ENCODE data around the gene PIM3.

PIM3 gene

DNA sequence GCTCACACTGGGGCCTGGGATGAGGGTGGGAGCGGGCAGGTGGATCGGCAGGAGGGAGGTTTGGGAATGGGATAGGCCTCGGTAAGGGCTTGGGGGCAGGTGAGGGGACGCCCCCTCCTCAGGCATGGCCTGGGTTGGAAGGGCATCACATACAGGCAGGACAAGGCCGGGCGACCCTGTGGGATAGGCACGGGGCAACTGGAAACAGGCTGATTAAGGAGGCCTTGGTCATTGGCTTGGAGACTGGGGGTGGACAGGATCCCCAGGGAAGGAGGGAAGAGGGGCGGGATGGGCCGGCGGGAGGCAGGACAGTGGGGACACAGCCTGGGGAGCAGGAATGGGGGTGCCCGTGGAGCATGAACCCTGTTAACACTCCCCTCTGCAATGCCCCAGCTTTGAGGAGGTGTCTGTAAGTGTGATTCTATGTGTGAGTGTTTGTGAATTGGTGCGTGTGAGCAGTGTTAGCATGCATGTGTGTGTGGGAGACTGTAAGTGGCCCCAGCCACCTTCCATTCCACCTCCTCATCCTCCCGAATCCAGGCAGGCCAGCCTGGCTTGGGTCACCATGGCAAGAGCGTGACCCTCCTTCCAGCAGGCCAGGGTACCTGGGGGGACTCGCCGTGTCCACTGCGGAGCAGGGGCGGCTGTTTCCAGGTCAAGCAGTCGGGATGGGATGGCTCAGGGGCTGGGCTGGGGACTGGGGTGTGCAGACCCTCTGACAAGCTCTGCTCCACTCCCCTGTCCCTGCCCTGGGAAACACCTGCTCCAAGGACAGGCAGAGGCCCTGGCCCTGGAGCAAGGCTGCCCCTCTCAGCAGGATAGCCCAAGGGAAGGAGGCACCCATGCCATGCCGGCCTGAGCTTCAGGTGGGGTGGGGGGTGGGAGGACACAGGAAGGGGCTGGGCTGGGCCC is 3.4 kb upstream of the PIM3 start:
- no peak for DNase-seq

DNA sequence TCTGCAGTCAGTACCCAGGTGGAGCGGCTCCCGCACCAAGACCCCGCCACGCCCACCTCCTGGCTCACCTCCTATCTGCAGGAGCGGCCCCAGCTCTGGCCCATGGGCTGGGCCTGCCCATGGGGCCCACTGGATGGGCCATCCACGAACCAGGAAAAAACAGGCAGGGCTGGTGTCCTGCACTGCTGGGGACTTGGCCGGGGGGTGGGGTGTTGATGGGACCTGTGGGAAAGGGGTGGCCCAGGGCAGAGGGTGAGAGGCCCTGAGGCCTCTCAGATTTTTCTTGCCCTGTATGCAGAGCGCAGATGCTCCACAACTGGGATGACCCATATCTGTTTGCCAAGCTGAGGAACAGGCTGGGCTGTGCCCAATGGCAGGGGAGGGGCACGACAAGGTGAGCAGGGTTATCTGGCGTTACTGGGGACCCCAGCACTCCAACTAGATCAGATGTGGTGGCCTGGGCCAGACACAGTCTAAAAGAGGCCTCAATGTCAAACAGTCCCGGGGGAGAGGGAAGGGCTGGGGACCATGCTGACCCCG is 2.7 kb upstream of the PIM3 start:
- DNase-seq = no peak

DNA sequence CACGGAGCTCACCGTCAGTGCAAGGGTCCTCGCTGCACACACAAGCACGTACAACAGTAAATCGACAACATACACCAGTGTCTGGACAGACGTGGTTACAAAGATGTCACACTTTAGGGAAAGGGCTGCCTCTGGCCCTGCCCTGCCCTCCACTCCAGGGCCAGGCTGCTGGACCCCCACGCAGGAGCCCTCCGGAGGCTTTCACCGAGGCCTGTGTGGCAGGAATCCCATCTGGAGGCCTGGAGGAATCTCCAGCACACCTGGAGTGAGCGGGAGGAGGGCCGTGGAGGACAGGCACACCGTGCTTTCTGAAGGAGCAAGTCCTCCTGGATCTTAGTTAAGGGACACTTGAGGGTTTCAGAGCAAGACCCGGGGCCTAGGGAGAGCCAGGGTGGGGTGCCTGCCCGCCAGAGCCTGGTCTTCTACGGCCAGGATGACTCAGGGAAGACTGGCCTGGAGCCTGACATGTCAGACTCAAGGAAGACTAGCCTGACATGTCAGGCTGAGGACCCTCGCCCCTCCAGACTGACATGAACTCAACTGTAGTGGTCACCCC is 2.1 kb upstream of the PIM3 start:
- no peak for DNase-seq

DNA sequence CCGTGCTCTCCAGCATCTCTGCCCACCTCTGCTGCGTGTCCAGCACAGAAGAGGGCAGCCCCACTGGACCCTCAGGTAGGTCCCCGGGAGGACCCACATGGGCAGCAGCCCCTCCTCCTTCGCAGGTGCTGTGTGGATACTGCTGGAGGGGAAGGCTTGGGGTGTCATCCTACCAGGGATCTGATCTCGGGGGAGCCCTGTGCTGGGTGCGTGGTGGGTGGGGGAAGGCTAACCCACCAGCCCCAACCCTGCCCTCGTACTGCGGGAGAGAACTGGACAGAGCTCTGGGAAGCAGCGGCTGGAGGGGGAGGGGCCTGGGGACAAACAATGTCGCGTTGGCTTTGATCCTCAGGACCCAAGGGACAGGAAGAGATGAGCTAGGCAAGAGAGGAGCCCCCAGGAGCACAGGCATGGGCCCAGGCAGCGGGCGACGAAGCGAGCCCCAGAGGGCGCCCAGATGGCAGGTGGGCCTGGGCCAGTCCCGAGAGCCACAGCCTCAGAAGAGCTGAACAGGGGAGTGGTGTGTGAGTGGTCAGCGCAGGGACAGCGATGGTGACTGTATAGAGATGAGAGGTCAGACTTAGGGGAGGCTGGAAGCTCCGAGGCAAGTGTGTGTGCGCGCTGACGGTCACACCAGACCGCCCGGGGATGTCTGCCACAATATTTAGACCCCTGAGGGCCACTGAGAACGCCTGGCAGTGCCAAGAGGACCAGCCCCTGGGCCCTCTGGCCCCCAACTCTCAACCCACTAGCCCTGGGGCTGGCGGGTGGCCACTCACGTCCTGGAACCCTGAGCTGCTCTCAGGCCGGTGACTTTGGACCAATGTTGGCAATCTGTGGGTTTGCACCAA is 1.4 kb upstream of the PIM3 start:
- DNase-seq = no peak

DNA sequence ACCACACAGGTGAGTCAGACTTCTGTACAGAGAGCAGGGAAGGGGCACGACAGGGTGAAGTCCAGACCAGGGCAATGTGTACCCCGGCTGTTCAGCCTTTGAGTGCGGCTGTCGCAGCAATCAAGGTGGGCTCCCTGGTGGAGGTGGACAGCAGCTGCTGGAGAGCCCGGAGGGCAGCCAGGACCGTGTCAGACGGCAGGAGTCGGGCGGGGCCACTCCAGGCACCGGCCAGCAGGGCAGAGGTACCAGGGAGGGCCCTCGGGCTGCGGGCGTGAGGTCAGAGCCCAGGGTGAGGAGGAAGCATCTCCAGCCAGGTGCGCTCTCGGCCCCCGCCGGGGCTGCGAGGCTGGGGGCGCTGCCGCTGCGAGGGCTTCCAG is 802 bp upstream of the PIM3 start:
- no peak for DNase-seq

DNA sequence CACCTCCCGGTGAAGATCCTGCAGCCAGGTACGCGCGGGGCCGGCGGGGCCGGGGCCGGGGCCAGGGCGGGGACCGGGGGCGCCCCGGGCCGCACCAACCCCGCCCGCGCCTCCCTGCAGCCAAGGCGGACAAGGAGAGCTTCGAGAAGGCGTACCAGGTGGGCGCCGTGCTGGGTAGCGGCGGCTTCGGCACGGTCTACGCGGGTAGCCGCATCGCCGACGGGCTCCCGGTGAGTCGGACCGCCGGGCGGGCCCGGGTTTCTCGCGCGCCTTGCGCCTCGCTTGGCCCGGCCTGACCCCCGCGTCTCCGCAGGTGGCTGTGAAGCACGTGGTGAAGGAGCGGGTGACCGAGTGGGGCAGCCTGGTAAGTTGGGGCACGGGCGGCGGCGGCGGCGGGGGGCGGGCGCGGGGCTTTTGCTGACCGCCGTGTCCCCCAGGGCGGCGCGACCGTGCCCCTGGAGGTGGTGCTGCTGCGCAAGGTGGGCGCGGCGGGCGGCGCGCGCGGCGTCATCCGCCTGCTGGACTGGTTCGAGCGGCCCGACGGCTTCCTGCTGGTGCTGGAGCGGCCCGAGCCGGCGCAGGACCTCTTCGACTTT is 531 bp downstream of the PIM3 start:
- DNase-seq = no peak

DNA sequence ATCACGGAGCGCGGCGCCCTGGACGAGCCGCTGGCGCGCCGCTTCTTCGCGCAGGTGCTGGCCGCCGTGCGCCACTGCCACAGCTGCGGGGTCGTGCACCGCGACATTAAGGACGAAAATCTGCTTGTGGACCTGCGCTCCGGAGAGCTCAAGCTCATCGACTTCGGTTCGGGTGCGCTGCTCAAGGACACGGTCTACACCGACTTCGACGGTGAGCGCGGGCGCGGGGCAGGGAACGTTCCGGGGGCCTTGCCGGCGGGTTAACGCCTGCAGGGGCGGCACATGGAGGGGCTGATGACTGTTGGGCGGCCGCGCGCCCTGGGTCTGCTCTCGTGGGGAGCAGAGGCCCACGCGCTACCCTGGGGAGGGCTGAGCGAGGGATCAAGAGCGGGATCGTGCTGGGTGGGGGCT is 1.0 kb downstream of the PIM3 start:
- no peak for DNase-seq

DNA sequence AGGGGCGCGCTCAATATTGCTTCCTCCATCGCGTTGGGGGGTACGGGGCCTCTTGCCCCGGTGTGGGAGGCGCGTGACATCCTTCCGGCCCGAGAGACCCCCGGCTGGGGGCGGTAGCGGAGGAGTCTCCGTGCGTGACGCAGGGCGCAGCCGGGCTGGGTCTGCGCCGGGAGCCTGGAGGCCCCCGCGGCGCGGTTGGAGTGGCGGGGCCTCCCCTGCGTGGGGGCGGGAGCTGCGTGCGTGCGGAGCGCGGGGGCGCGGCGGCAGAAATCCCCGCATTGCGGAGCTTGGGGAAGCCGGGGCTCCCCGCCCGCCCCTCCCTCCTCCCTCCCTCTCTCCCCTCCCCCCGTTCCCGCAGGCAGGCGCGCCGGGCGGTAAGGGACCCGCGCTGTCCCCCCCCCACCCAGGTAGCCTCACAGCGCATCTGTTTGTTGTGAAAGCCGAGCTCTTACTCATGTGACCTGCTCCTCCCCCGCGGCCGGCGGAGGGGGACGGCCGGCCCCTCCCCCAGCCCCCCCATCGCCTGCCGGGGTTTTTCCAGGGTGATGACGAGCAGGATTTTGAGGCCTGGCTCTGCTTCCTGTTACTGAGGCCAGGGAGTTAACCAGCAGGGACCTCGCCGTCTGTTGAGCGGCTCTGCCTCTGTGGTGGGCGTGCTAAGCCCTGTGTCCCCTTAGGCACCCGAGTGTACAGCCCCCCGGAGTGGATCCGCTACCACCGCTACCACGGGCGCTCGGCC is 1.6 kb downstream of the PIM3 start:
- peak; percentile 86 for DNase-seq

DNA sequence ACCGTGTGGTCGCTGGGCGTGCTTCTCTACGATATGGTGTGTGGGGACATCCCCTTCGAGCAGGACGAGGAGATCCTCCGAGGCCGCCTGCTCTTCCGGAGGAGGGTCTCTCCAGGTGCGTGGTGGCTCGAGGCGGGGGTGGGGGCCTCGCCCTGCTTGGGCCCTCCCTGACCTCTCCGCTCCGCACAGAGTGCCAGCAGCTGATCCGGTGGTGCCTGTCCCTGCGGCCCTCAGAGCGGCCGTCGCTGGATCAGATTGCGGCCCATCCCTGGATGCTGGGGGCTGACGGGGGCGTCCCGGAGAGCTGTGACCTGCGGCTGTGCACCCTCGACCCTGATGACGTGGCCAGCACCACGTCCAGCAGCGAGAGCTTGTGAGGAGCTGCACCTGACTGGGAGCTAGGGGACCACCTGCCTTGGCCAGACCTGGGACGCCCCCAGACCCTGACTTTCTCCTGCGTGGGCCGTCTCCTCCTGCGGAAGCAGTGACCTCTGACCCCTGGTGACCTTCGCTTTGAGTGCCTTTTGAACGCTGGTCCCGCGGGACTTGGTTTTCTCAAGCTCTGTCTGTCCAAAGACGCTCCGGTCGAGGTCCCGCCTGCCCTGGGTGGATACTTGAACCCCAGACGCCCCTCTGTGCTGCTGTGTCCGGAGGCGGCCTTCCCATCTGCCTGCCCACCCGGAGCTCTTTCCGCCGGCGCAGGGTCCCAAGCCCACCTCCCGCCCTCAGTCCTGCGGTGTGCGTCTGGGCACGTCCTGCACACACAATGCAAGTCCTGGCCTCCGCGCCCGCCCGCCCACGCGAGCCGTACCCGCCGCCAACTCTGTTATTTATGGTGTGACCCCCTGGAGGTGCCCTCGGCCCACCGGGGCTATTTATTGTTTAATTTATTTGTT is 2.4 kb downstream of the PIM3 start:
- no peak for DNase-seq

DNA sequence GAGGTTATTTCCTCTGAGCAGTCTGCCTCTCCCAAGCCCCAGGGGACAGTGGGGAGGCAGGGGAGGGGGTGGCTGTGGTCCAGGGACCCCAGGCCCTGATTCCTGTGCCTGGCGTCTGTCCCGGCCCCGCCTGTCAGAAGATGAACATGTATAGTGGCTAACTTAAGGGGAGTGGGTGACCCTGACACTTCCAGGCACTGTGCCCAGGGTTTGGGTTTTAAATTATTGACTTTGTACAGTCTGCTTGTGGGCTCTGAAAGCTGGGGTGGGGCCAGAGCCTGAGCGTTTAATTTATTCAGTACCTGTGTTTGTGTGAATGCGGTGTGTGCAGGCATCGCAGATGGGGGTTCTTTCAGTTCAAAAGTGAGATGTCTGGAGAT is 3.1 kb downstream of the PIM3 start:
- DNase-seq = no peak

DNA sequence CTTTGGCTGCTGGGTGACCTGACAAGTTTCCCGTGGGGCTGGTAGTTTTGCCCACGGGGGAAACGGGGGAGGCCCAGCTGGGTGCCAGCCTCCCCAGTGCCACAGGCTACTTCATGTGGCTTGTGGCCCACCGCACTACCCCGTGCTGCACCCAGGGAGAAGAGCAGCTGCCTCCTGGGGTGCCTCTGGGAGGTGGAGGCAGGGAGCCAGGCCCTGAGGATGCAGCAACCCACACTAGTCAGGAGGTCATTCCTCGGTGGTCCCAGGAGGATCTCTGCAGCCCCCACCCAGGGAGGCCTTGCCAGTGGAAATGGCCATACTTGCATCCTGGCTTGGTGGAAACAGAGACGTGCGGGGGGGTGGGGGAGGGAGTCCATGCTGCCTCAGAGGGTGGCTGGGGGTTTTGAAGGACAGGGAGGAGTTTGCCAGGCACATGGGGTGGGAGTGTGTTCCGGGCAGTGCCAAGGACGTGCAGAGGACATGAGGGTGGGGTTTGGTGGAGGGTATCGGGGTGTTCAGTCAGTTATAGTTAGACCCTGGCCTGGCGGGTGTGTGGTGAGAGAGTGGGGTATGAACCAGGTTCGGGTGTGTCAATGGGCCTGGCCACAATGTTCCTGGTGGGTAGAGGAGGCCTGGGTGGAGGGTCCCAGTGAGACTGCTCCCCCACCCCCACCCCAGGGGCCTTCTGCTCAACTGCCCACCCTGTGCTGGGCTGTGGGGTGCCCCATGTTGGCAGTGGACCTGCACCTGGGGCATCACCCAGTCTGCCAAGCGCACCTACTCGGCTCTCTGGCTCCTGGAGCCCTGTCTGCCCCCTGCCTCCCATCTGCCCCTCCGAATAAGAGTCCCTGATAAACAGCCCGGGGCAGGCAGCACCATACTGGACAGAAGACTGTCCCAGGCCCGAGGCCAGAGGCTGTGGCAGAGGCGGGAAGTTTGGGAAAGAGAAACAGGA is 3.8 kb downstream of the PIM3 start:
- no peak for DNase-seq

DNA sequence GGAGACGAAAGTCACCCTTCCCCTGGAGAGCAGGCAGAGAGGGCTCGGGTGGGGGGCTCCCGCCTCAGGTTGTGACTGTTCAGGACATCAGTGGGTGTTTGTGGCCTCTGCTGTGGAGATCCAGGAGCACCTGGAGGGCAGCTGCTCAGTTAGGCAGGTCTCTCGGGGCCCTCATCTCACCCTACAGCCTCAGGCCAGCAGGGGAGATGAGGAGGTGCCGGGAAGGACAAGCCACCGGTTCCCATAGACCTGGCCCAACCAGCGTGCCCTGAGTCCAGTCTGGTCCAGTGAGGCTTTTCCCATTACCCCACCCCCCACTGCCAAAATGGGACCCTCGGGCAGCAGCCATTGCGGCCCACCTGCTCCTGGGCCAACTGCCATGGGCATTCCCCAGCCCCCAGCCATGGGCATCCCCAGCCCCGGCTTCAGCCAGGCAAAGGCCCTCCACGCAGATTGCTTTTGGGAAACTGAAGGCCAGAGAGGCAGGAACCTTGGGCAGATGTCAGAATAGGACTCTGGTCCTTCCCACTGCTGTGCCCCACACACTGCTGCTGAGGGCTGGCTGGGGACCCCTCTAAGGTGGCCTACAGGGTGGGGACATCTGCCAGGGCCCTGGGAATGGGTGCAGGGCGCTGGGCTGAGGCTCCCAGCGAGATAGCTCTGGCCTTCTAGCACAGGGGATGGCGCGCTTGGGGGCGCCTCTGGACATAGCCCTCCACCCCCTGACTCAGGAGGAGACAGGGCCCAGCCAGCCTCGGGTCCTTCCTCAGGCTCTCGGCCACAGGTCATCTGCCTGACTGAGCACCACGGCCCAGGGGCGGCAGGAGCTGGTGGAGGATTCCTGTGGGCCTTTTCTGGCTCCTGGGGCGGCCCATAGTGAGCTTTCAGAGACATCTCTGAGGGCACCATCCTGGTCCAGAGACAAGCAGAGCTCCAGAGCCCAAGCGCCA is 4.8 kb downstream of the PIM3 start:
- DNase-seq = no peak

DNA sequence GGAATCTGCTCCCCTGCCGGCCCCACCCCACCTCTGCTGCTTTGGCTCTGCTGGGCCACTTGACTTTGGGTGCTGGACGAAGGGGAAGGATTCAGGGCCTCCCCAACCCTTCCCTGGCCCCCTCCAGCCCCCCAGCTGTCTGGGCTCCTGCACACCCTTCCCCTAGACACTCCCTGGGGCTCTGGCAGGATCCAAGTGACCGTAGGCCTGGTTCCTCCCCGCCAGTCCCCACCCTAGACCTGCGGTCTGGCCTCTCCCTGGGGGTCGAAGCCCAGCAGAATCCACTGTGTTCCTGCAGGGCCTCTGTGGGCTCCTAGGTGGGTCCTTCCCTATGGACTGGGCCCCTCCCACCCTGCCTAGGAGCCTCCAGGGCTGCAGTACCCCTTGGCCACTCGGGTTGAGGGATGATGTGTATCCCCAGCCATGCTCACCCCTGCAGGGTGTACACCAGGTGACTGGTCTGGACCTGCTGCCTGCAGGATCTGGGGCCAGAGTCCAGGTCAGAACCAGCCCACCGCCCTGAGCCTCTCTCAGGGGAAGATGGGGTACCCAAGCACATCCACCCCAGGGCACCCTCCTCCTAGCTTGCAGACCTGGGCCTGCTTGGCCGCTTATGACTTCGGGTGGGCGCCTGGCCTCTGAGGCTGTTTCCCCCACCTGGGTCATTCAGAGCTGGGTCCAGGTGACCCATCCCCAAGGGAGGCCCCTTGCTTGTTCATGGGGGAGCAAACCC is 5.6 kb downstream of the PIM3 start:
- DNase-seq = no peak

DNA sequence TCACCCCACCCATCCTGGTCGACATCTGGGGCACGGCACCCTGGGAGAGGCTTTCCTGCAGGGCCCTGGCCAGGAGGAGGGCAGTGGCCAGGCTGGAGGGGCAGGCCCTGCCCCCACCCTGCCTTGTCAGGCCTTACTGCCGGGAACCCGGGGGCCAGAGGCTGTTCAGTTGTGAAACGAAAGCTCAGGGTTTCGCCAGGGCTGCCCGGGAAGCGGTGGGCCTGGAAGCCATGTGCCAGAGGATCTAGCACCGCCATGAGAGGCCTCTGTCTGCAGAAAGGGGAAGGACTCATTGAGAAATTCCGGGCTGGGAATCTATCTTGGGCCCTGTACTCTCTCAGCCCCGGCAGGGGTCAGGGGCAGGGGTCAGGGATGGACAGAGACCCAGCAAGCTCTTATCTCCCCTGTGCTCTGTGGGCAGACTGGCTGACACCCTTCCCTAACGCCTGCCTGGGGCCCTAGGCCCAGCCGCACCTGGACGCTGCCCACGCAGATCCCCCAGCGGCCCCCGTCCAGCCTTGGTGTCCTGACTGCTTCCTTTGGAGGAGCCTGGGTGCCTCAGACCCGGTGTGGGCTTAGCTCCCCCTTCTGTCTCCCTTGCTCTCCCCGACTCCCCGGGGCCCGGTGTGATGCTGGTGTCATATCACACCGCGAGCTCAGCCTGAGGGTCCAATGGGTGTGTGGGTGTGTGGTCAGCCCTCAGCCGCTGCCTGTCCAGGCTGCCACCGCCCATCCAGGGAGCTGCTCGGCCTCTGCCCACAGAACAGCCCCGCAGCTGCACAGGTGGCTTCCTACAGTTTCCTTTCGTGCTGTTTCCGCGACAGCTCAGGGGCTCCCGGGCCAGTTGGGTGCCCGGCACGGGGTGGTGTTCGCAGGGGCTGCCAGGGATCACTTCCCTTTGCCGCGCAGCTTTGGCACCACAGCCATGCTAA is 6.5 kb downstream of the PIM3 start:
- no peak for DNase-seq

DNA sequence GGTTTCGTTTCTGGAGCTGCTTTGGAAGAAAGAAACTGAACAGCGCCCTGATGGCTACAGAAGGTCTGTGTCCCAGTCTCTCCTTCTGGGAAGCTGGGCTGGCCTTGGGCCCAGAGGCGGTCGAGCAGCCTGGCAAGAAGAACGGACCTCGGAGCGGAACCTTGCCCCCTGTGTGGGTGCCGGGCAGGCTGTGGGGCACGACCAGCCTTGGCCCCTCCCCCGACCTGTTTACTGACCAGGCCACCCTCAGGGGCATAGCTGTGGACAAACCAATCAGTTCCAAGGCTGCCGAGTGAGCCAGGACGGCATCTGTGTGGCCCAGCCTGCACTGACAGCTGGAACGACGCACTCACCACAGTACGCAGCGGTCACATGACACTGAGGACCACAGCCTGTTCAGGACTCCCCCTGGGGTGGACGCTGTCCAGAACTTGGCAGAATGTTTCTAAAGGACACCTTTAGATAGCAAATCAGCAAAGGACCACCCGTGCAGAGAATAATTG is 7.2 kb downstream of the PIM3 start:
- no peak for DNase-seq

DNA sequence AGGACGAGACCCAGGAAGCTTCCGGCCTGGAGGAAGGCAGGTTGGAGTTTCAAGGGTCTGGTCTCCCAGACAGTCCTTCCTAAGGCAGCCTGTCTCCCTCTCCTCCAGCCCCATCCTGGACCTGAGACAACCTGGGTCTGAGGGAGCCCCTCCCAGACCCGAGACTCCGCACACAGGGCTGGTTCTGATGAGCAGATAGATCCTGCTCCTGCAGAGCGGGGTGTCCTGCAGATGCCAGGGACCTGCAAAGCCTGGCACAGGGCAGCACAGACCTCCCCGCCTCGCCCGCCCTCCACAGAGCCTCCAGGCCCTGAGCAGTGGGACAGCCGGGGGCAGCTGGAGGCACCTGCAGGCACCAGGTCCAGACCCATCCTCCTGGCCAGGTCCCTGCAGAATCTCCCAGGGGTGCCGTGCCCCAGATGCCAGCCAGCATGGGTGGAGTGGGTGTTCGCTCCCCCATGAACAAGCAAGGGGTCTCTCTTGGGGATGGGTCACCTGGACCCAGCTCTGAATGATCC is 7.8 kb downstream of the PIM3 start:
- DNase-seq = no peak

Measured in activated CD4-positive, alpha-beta T cell treated with anti-CD3 and anti-CD28 coated beads, Interleukin-10, Interleukin-2, amounts not matched to agents 100 ng/mL and 50 ng/mL, durations not matched to agents 16 hours and 8 hours (primary cell).